ENCODE data around the gene MIGA2.

- TF ChIP-seq CTCF (conservative IDR thresholded peaks at IDR 0.05; ENCODE audit: low read depth, low read length) (no peak), EZH2 (IDR thresholded peaks at IDR 0.05; ENCODE audit: low read length, unreplicated experiment) (no peak), EZH2phosphoT487 (IDR thresholded peaks at IDR 0.05; ENCODE audit: borderline replicate concordance, low read length) (no peak)
Measured at GRCh38 chr9:129108083-129108804, 71.8 kb downstream of the MIGA2 start.

All from PC-3 (cell line).